Right kidney (tissue), 1 donor: ENCODE measurements around the gene KRTAP10-7.
"Not testable (repeated sequence)": the region's sequence is repeated elsewhere in the genome, so short reads cannot be mapped to it uniquely, and the experiment has no call there.

Experiments used
- DNase-seq: peaks from one replicate; pipeline ENCODE4 v3.0.0-alpha.2; 2016

KRTAP10-7 gene

DNA sequence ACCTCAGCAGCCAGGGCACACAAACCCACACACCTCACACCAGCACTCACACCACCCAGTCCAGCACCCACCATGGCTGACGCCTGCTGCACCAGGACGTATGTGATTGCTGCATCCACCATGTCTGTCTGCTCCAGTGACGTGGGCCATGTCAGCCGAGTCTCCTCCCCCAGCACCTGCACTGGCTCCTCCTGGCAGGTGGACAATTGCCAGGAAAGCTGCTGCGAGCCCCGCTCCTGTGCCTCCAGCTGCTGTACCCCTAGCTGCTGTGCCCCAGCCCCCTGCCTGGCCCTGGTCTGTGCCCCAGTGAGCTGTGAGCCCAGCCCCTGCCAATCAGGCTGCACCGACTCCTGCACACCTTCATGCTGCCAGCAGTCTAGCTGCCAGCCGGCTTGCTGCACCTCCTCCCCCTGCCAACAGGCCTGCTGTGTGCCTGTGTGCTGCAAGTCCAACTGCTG, 11.7 kb downstream of the KRTAP10-7 start, which contains the start of gene KRTAP10-8:
Gene KRTAP10-8 (plus strand): TSS at position 51 of the 458 bp plus-strand sequence. CDS start 22 bp downstream, at position 73.
- no peak for DNase-seq

- DNase-seq: no peak
These were observed 12.4 kb downstream of the KRTAP10-7 start for GRCh38 chr21:44612669-44613229.

- no peak for DNase-seq
These were observed 13.2 kb downstream of the KRTAP10-7 start for GRCh38 chr21:44613386-44614155.

DNA sequence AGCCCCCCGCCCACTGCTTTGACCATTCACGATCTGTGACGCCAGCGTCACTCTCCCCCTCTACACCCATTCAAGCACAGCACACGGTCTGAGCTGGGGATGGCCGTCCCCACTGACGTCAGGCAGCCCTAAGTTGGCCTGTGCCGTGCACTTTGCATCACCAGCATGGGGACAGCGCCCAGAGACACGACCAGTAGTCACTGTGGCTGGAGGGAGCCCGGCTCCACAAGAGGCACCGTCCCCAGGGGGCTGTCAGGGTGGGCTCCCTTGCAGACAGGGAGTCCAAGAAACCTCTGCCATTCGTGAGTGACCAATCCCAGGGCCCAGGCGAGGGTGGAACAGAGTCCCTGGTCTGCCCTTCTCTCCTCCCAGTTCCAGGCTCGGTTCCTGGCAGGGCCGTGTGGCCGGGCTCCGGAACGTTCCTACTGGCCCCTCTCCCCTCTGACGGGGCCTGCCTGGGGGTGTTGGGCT, 13.8 kb downstream of the KRTAP10-7 start:
- DNase-seq: no peak

DNA sequence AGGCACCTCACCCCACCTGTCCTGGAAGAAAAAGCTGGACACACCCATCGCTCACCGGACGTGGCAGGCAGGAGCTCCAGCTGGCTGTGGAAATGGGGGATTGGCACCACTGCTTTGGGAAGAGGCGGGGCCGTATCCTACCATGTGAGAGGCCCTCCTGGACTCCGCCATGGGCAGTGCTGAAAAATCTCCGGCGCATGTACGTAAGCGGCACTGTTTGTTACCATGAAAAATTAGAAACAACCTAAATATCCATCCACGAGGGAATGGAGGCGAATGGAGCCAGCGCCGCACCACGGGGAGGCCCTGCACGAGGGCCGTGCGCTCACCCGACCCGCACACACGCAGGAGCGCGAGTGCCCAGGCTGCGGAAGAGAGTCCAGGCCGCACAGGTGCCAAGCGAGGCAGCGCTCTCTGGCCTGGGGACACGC, 14.6 kb downstream of the KRTAP10-7 start:
- no peak for DNase-seq

- no peak for DNase-seq
These were observed 15.1 kb downstream of the KRTAP10-7 start for GRCh38 chr21:44615466-44615865.

GRCh38 chr21:44615911-44616590, 15.7 kb downstream of the KRTAP10-7 start:
- DNase-seq: no peak

DNA sequence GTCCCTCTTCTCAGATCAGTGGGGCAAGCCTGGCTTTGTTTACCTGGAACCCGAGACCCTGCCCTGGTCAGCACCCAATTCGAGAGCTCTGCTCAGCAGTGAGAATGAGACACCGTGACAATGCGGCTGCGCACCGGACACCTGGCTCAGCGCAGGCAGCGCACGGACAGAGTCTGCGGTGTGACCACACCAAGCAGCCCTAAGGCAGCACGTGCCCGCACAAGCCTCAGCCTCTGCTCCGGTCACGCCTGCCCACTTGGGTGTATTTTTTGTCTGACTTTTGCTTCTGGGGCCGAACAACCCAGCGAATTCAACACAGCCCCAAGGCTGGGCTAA, 16.2 kb downstream of the KRTAP10-7 start:
- DNase-seq: no peak

DNA sequence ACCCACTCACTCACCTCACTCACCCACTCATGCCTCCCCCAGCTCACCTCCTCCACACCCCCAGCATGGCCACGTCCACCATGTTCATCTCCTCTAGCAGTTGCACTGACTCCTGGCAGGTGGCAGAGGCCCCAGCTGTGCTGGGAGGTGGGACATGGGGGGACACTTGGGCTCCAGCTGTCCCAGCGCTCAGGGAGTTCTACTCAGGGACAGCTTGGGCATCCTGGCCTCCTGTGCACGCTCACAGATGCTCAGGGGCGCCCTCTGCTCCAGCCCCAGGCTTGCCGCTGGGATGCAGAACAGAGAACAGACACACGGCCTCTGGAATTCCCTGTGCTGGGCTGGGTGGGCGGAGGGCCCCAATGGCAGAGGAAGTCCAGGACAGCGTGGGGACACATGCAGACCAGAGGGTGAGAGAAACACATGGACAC, 16.7 kb downstream of the KRTAP10-7 start:
- no peak for DNase-seq

GRCh38 chr21:44618504-44618903, 18.1 kb downstream of the KRTAP10-7 start:
- DNase-seq: no peak

- no peak for DNase-seq
These were observed 18.5 kb downstream of the KRTAP10-7 start for GRCh38 chr21:44618909-44619308.

DNA sequence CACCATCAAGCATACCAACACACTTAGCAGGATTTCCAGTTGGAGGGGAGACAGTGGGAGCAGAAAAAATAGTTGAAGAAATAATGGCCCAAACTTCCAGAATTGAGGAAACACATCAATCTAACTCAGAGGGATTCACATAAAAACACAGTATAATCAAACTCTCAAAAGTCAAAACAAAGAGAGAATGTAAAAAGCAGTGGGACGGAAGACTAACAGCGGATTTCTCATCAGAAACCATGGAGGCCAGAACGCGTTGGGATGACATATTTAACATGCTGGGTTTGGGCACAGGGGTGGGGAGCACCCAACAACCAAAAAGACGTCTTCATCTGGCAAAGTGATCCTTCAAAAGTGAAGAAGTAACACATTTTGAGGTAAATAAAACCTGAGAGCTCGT, 19.5 kb downstream of the KRTAP10-7 start:
- no peak for DNase-seq

DNA sequence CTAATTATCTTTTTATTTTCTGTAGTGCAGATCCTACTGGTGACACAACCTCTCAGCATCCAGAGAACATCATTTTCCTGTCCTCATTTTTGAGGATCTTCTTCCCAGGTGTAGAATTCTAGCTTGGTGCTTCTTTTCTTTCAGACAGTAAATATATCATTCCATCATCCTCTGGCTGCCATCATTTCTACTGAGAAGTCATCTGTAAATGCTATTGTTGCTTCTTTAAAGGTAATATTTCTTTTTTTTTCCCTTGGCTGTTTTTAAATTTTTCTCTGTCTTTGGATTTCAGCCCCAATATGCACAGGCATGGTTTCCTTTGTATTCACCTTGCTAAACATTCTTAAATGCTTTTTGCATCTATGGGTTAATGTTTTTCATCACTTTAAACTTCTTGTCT, 23.2 kb downstream of the KRTAP10-7 start:
- no peak for DNase-seq

DNA sequence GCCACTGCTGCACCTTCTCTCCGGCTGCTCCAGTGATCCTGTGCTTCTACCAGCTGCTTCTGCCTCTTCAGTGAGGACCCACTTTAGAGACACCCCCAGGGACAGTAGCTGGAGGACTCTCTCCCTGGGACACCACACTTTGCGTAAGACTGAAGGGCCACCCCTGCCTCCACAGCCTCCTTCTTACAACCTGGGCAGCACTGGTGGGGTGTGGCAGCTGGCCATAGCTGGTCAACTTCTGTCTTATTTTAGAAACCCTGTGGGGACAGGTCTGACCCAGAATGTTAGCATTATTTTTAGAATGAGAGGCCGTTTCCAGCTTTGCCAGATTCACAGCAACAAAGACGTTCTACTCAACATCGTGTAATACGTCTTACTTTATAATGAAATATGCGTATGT, 25.4 kb downstream of the KRTAP10-7 start:
- DNase-seq: no peak

DNA sequence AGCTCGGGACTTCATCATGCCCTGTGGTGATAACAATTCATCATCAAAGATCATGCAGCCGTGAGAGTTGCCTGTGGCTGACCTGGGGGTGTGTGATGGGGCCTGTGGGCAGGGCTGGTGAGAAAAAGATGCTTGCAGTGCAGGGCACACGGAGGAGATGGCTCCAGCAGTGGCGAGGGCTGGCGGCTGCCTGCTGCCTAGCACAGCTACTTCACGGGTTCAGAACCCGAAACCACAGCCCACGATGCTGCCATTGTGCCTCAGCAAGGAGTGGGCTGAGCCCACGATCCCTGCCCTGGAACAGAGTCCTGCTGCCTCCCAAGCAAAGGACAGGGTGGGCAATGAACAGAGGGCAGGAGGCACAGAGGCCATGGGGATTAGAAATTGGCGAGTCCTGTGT, 25.9 kb downstream of the KRTAP10-7 start:
- no peak for DNase-seq

- no peak for DNase-seq
These were observed 26.3 kb downstream of the KRTAP10-7 start, which contains the start of gene KRTAP10-9 for GRCh38 chr21:44626673-44627143. TSS of gene KRTAP10-9 (plus strand) at chr21:44627093. CDS start at chr21:44627172, 79 bp downstream.

GRCh38 chr21:44627181-44627822, 26.9 kb downstream of the KRTAP10-7 start:
- not testable (repeated sequence) for DNase-seq

DNA sequence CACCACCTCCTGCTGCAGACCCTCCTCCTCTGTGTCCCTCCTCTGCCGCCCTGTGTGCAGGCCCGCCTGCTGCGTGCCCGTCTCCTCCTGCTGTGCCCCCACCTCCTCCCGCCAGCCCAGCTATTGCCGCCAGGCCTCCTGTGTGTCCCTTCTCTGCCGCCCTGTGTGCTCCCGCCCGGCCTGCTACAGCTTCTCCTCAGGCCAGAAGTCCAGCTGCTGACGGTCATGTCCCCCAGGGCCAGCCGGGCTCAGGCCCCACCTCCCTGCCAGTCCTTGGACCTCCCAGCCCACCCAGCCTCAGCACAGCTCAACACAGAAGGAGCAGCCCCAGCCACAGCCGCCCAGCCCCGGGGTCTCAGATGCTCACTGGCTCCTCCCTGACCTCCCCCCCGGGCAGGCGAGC, 27.4 kb downstream of the KRTAP10-7 start:
- DNase-seq: not testable (repeated sequence)

DNA sequence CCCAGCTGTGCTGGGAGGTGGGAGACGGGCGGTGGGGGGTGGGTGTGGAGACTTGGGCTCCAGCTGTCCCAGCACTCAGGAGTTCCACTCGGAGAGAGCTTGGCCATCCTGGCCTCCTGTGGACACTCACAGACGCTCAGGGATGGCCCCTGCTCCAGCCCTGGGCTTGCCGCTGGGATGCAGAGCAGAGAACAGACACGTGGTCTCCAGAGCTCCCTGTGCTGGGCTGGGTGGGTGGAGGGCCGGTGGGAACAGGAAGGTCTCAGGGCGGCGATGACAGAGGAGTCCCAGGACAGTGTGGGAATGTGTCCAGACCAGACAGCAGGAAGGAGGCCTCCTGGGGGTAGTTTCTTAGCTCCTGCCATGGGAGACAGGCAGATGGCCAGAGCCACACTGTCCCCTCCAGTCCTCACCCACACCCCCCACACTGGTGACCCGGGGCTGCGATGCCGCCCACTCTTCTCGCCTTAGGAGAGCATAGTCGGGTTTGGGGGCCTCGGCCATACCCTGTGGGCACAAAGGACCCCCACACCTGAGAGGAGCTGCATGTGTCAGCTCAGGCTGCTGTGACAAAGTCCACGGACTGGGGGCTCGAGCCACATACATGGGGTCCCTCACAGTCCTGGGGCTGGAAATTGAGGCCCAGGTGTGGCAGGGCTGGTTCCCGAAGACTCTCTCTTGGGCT, 28.5 kb downstream of the KRTAP10-7 start:
- no peak for DNase-seq

DNA sequence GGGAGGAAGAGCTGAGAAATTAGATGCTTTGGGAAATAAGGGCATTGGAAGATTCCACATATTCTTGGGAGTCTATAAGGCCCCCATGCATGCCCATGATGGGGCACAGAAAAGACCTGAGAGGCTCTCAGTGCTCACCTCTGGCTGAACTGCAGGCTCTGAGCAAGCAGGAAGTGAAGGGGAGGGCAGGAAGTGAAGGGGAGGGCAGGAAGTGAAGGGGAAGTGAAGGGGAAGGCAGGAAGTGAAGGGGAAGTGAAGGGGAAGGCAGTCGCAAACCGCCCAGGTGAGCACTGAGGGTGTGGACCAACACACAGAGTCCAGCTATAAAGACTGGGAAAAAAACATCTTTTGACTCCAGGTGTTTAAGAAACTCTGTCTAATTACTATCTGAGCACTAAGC, 30.0 kb downstream of the KRTAP10-7 start:
- DNase-seq: no peak

DNA sequence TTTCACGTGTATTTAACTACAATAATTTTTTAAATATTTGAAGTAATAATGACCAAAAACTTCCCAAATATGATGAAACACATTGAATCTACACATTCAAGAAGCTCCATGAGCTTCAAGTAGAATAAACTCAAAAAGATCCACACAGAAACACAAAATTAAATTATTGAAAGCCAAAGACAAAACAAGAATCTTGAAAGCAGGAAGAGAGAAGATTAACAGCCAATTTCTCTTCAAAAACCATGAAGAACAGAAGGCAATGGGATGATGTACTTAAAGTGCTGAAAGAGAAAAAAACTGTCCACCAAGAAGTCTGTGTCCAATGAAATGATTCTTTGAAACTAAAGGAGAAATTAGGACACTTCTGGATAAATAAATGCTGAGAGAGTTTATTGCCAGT, 31.7 kb downstream of the KRTAP10-7 start:
- DNase-seq: no peak
